Measurements from ENCODE around the gene BCL6. TPM values are rescaled to one million over a fixed set of nuclear protein-coding genes. Genes with fewer than 3 reads are reported as not detected.
A peak's percentile ranks its signal among the peaks of the same experiment; 100 is the strongest.

Gene BCL6
- total RNA-seq (2014; rRNA removed; shearing (Covaris generic)): 62.4 and 65.6 TPM in 2 replicates
- 251 and 256 TPM in 2 replicates for total RNA-seq (2022)
- Bru-seq, nascent RNA: percentile 99 among the genes with signal in this experiment
- BruChase-seq, experiment 1, labeled RNA remaining after a 6-hour chase: percentile 96 among the genes with signal in this experiment
- percentile 95 among the genes with signal in this experiment for BruChase-seq, experiment 2, labeled RNA remaining after a 2-hour chase
- long read RNA-seq, partial matches to known transcripts: 6 of 57 reads
- long read RNA-seq, other reads (novel, unspliced or antisense): 51 of 57 reads

GRCh38 chr3:187745201-187746058 lies at the start of gene BCL6:
TSS of gene BCL6 (minus strand) at chr3:187745468. CDS start at chr3:187733693, 11,775 bp downstream.
- ChIA-PET POLR2A (interaction anchor here (0.5 to 13.4 kb wide), 41 partner anchors 10 to 1210 kb away, joined by 3 to 531 read pairs (median 4); no protein-coding TSS in a partner anchor), CTCF (ENCODE audit: unreplicated experiment) (interaction anchor here (0.6 to 1.3 kb wide), 4 partner anchors 201 to 765 kb away, joined by 3 to 5 read pairs (median 3); no protein-coding TSS in a partner anchor)
- DNase-seq (ENCODE audit: low spot score): peak; percentile 98
- Histone ChIP-seq H3K79me2 (ENCODE audit: insufficient read depth, low read depth, low read length) (peaks cover 69% of the 10 kb centered on the region), H3K4me1 (ENCODE audit: insufficient read depth, low read length, poor library complexity, severe bottlenecking) (peaks cover 39% of the 10 kb centered on the region), H3K9me2 (ENCODE audit: insufficient read depth, low read length) (no peaks in the 10 kb centered on the region), H3K4me2 (ENCODE audit: low read length) (peak within 1 kb of the TSS; percentile 93), H3K4me3 (ENCODE audit: low read depth, low read length, poor library complexity, severe bottlenecking) (peak within 1 kb of the TSS; percentile 86), H2AFZ (ENCODE audit: low read length) (no peak within 1 kb of the TSS), H3K36me3 (ENCODE audit: insufficient read depth, low read length) (peaks cover 45% of the 10 kb centered on the region), H3K27ac (ENCODE audit: low read depth, low read length, poor library complexity, severe bottlenecking) (peak within 1 kb of the TSS; percentile 90), H3K9me3 (ENCODE audit: low read length) (no peaks in the 10 kb centered on the region), H4K20me1 (ENCODE audit: insufficient read depth, low read length) (no peaks in the 10 kb centered on the region; the same call in 1 of the 2 replicates)
- no peak for TF ChIP-seq EZH2phosphoT487 (IDR thresholded peaks at IDR 0.05; ENCODE audit: borderline replicate concordance, low read depth, low read length)
- TF ChIP-seq CTCF (conservative IDR thresholded peaks at IDR 0.05; ENCODE audit: low read length): no peak
- intact Hi-C loops (cut with micrococcal nuclease; ENCODE audit: unreplicated experiment): loop anchor here (1.0 kb wide), 2 partner anchors 224 to 497 kb away; no protein-coding TSS in a partner anchor
- no TSS peak for BruUV-seq (replicated peaks)

DNA sequence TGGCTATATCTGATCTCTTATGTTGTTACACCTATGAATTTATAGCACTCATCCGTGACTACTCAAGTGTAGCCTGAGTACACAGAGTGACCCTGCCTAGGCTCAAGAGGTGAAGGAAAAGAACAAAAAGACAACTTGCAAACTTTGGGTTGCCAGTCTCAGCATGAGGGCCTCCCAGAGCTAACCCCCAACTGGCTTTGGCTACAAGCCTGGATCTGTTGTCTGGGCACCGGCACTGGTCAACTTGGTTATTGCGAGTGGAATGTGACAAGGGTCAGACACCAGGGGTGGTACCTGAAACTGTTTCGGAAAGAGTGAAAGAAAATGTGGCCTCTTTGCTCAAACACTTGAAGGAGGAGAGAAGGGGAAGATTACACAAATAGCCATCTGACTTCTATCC lies 49.5 kb upstream of the BCL6 start:
- Histone ChIP-seq H3K4me1 (ENCODE audit: insufficient read depth, low read length, poor library complexity, severe bottlenecking) (peaks cover 19% of the 10 kb centered on the region), H3K4me3 (ENCODE audit: low read depth, low read length, poor library complexity, severe bottlenecking) (no peak overlapping the region), H3K27ac (ENCODE audit: low read depth, low read length, poor library complexity, severe bottlenecking) (no peak overlapping the region), H4K20me1 (ENCODE audit: insufficient read depth, low read length) (no peaks in the 10 kb centered on the region), H3K4me2 (ENCODE audit: low read length) (no peak overlapping the region), H3K9me3 (ENCODE audit: low read length) (no peaks in the 10 kb centered on the region), H3K36me3 (ENCODE audit: insufficient read depth, low read length) (no peaks in the 10 kb centered on the region), H3K79me2 (ENCODE audit: insufficient read depth, low read depth, low read length) (no peaks in the 10 kb centered on the region), H2AFZ (ENCODE audit: low read length) (no peak overlapping the region), H3K9me2 (ENCODE audit: insufficient read depth, low read length) (no peaks in the 10 kb centered on the region)
- ChIA-PET CTCF (ENCODE audit: unreplicated experiment) (no interaction called here), POLR2A (interaction anchor here (1.3 to 1.6 kb wide), 2 partner anchors 14 to 17 kb away, joined by 3 to 4 read pairs; no protein-coding TSS in a partner anchor)
- DNase-seq (ENCODE audit: low spot score): no peak
- no peak for TF ChIP-seq EZH2phosphoT487 (IDR thresholded peaks at IDR 0.05; ENCODE audit: borderline replicate concordance, low read depth, low read length)
- TF ChIP-seq CTCF (conservative IDR thresholded peaks at IDR 0.05; ENCODE audit: low read length): no peak
- intact Hi-C loops (cut with micrococcal nuclease; ENCODE audit: unreplicated experiment): no loop called here
- BruUV-seq (replicated peaks): no TSS peak

Measured in OCI-LY7 (cell line).